ENCODE measurements around the gene TEX29. TPM values are rescaled to one million over a fixed set of nuclear protein-coding genes. Genes with fewer than 3 reads are reported as not detected.
A peak's percentile ranks its signal among the peaks of the same experiment; 100 is the strongest.

Gene TEX29
- total RNA-seq, 2 donors from 2014 or later: not detected

GRCh38 chr13:111346101-111346680, 25.7 kb downstream of the TEX29 start:
- TF ChIP-seq CTCF (IDR thresholded peaks at IDR 0.05): no peak
- H3K36me3 ChIP-seq: no peaks in the 10 kb centered on the region
- DNase-seq (ENCODE audit: low spot score): peak; percentile 55

DNA sequence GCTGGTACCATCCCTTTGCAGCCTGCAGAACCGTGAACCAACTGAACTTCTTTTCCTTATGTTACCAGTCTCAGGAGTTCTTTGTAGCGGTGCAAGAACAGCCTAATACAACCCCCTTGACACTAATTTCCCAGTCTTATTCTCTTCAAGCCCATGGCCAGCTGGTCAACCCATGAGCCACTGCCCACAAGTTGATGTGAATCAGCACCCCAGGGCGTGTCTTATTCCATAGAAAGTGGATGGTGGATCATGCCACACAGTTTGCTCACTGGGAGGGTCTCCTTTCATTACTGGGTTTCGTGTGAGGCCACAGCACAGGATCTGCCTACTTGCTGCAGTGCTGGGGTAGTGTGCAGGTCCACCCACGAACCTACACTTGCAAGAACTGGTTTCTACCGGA, 27.0 kb downstream of the TEX29 start:
- no peak for TF ChIP-seq CTCF (IDR thresholded peaks at IDR 0.05)
- H3K9me3 ChIP-seq: no peaks in the 10 kb centered on the region
- no peaks in the 10 kb centered on the region for H3K27me3 ChIP-seq
- H3K4me1 ChIP-seq: no peaks in the 10 kb centered on the region
- H3K36me3 ChIP-seq: no peaks in the 10 kb centered on the region
- no peak overlapping the region for H3K27ac ChIP-seq
- no peak overlapping the region for H3K4me3 ChIP-seq
- peak; percentile 38 for DNase-seq (ENCODE audit: low spot score)

More at GRCh38 chr13:111346101-111346680, 25.7 kb downstream of the TEX29 start:
- Histone ChIP-seq H3K4me3 (no peak overlapping the region), H3K4me1 (no peaks in the 10 kb centered on the region), H3K9me3 (no peaks in the 10 kb centered on the region), H3K27me3 (no peaks in the 10 kb centered on the region), H3K27ac (no peak overlapping the region)

GRCh38 chr13:111353508-111353907, 33.1 kb downstream of the TEX29 start:
- no peak for TF ChIP-seq CTCF (IDR thresholded peaks at IDR 0.05)
- H3K27ac ChIP-seq: no peak overlapping the region
- DNase-seq (ENCODE audit: low spot score): no peak

DNA sequence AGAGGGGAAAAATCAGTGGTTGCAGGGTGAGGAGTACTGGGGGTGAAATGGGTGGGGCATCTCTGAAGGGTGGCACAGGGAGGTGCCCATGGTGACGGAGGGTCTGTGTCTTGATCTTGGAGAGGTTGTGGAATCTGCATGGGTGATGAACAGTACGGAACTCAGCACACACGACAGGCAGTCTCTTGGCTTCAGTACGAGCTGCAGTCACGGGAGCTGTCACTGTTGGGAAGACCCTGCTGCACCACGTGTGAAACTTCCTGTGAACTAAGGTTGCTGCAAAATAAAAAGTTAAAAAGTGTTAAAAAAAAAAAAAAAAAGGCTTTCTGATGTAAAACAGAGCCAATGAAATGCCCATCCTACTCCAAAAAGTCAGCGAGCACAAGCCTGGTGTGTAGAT, 34.3 kb downstream of the TEX29 start:
- no peaks in the 10 kb centered on the region for H3K9me3 ChIP-seq
- DNase-seq (ENCODE audit: low spot score): no peak
- no peak for TF ChIP-seq CTCF (IDR thresholded peaks at IDR 0.05)
- no peak overlapping the region for H3K27ac ChIP-seq
- H3K36me3 ChIP-seq: no peaks in the 10 kb centered on the region
- no peak overlapping the region for H3K4me3 ChIP-seq
- no peaks in the 10 kb centered on the region for H3K27me3 ChIP-seq
- no peaks in the 10 kb centered on the region for H3K4me1 ChIP-seq

More at GRCh38 chr13:111353508-111353907, 33.1 kb downstream of the TEX29 start:
- Histone ChIP-seq H3K4me1 (no peaks in the 10 kb centered on the region), H3K27me3 (no peaks in the 10 kb centered on the region), H3K9me3 (no peaks in the 10 kb centered on the region), H3K36me3 (no peaks in the 10 kb centered on the region), H3K4me3 (no peak overlapping the region)

- Histone ChIP-seq H3K9me3 (no peaks in the 10 kb centered on the region), H3K4me1 (no peaks in the 10 kb centered on the region), H3K36me3 (no peaks in the 10 kb centered on the region), H3K4me3 (no peak overlapping the region), H3K27me3 (no peaks in the 10 kb centered on the region), H3K27ac (no peak overlapping the region)
- no peak for TF ChIP-seq CTCF (IDR thresholded peaks at IDR 0.05)
- no peak for DNase-seq (ENCODE audit: low spot score)
Measured at GRCh38 chr13:111356795-111357194, 36.4 kb downstream of the TEX29 start.

Measured in right atrium auricular region (tissue), 2 donors.